Loucy (cell line): Measurements from ENCODE around the gene RXRA.

Experiments used
- H2AFZ ChIP-seq: fragments of 200-600 bp; sonication (generic); 2 replicates; pipeline ENCODE4 v1.6.0; 2016; ENCODE audit warnings: antibody characterized with exemption, mild to moderate bottlenecking, low read length, moderate library complexity
- H3F3A ChIP-seq: fragments of 200-600 bp; 2 replicates; pipeline ENCODE4 v1.6.0; 2016; ENCODE audit warnings: antibody characterized with exemption, low read depth, mild to moderate bottlenecking
- H3K27me3 ChIP-seq: fragments of 200-600 bp; sonication (generic); 2 replicates; pipeline ENCODE4 v1.6.1; 2014; ENCODE audit warnings: low read length, mild to moderate bottlenecking; ENCODE audit not compliant: insufficient read depth, poor library complexity, severe bottlenecking
- H3K36me3 ChIP-seq: fragments of 200-600 bp; sonication (generic); 2 replicates; pipeline ENCODE4 v1.6.1; 2016; ENCODE audit warnings: low read length; ENCODE audit not compliant: insufficient read depth
- H3K4me1 ChIP-seq: fragments of 200-600 bp; sonication (generic); 2 replicates; pipeline ENCODE4 v1.5.1; 2014; ENCODE audit warnings: low read length, mild to moderate bottlenecking; ENCODE audit not compliant: insufficient read depth, poor library complexity, severe bottlenecking
- H3K4me2 ChIP-seq: fragments of 200-600 bp; sonication (generic); 2 replicates; pipeline ENCODE4 v1.6.0; 2014; ENCODE audit warnings: antibody characterized with exemption, low read length, low read depth, mild to moderate bottlenecking; ENCODE audit not compliant: poor library complexity, severe bottlenecking
- H3K4me3 ChIP-seq: fragments of 200-600 bp; sonication (generic); 2 replicates; pipeline ENCODE4 v1.5.1; 2014; ENCODE audit warnings: low read length, mild to moderate bottlenecking, mixed read lengths; ENCODE audit not compliant: poor library complexity, severe bottlenecking
- H3K79me2 ChIP-seq: fragments of 200-600 bp; sonication (generic); 2 replicates; pipeline ENCODE4 v1.6.1; 2014; ENCODE audit warnings: low read length; ENCODE audit not compliant: insufficient read depth
- H3K9ac ChIP-seq: fragments of 200-600 bp; sonication (generic); 2 replicates; pipeline ENCODE4 v1.6.0; 2014; ENCODE audit warnings: mild to moderate bottlenecking, low read depth, low read length, moderate library complexity; ENCODE audit not compliant: poor library complexity, severe bottlenecking
- H3K9me2 ChIP-seq: fragments of 200-600 bp; sonication (generic); replicated peaks from 2 replicates; pipeline ENCODE4 v1.6.1; 2016; ENCODE audit warnings: low read depth, low read length, mixed read lengths
- H3K9me3 ChIP-seq: fragments of 200-600 bp; sonication (generic); 2 replicates; pipeline ENCODE4 v1.6.1; 2014; ENCODE audit warnings: mild to moderate bottlenecking, antibody characterized with exemption, low read length, low read depth; ENCODE audit not compliant: insufficient read depth
- H4K20me1 ChIP-seq: fragments of 200-600 bp; sonication (generic); 2 replicates; pipeline ENCODE4 v1.6.0; 2014; ENCODE audit warnings: antibody characterized with exemption, low read length, mild to moderate bottlenecking; ENCODE audit not compliant: insufficient read depth, poor library complexity, severe bottlenecking
- CTCF ChIP-seq: fragments of 200-600 bp; sonication (generic); conservative IDR thresholded peaks from 2 replicates; pipeline ENCODE4 v1.5.1; 2014; ENCODE audit warnings: mild to moderate bottlenecking, antibody characterized with exemption, low read length
- EZH2phosphoT487 ChIP-seq: fragments of 200-600 bp; IDR thresholded peaks from 2 replicates; pipeline ENCODE4 v1.6.1; 2018; ENCODE audit warnings: antibody characterized with exemption, mild to moderate bottlenecking, moderate library complexity, borderline replicate concordance

RXRA gene

GRCh38 chr9:134368571-134368970 lies 42.3 kb downstream of the RXRA start:
- no peak for TF ChIP-seq EZH2phosphoT487
- TF ChIP-seq CTCF = no peak
- Histone ChIP-seq H2AFZ (no peak overlapping the region), H3K36me3 (no peaks in the 10 kb centered on the region), H3K27me3 (no peaks in the 10 kb centered on the region), H3K79me2 (peaks cover 90% of the 10 kb centered on the region; the same call in 1 of the 2 replicates), H3K4me1 (peaks cover 35% of the 10 kb centered on the region), H3K9me2 (no peaks in the 10 kb centered on the region), H3F3A (no peaks in the 10 kb centered on the region), H3K4me3 (no peak overlapping the region), H4K20me1 (peaks cover 6% of the 10 kb centered on the region), H3K4me2 (no peak overlapping the region), H3K9ac (no peak overlapping the region), H3K9me3 (no peaks in the 10 kb centered on the region)

DNA sequence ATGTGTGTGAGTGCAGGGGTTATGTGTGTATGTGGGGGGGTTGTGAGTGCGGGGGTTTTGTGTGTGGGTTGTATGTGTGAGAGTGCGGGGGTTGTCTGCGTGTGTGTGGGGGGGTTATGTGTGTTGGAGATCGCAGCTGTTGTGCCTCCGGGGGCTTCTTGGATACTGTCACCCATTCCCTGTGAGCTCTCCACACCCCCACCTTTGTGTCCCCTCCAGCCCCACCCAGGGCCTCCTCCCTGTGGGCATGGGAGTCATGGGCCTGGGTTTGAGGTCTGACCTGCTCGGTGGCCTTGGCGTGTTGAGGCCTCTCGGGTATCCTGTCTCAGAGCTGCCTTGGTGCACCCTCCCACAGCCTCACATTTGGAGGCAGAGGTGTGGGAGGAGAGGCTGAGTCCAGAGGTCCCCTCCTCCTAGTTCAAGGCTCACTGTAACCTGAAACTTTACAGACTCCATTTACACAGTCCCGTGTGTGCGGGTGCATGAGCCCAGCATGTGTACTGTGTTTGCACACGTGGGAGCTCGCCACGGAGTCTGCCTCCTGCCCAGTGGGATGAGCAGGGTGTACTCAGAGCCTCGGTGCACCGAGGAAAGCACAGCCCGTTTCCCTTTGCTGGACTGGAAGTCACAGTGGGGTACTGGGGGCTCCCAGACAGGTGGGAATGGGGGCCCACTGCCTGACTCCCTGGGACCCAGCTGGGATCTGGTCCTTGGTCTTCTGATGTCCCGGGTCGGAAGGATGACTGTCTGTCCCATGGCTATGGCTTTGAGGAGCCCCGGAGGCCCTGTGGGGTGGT lies 43.4 kb downstream of the RXRA start:
- no peak overlapping the region for H3K4me2 ChIP-seq
- H2AFZ ChIP-seq = no peak overlapping the region
- no peaks in the 10 kb centered on the region for H3K27me3 ChIP-seq
- no peak overlapping the region for H3K4me3 ChIP-seq
- no peaks in the 10 kb centered on the region for H3K36me3 ChIP-seq
- H3K9ac ChIP-seq = no peak overlapping the region
- peaks cover 91% of the 10 kb centered on the region; the same call in 1 of the 2 replicates for H3K79me2 ChIP-seq
- H4K20me1 ChIP-seq = peaks cover 6% of the 10 kb centered on the region
- H3K9me2 ChIP-seq = no peaks in the 10 kb centered on the region
- peaks cover 32% of the 10 kb centered on the region for H3K4me1 ChIP-seq
- no peaks in the 10 kb centered on the region for H3F3A ChIP-seq
- TF ChIP-seq CTCF = no peak
- TF ChIP-seq EZH2phosphoT487 = no peak
- H3K9me3 ChIP-seq = no peaks in the 10 kb centered on the region

- no peaks in the 10 kb centered on the region for H3K36me3 ChIP-seq
- no peak for TF ChIP-seq CTCF
- no peak for TF ChIP-seq EZH2phosphoT487
- H3K9me2 ChIP-seq = no peaks in the 10 kb centered on the region
- H3K9me3 ChIP-seq = no peaks in the 10 kb centered on the region
- H3K4me3 ChIP-seq = no peak overlapping the region
- peaks cover 29% of the 10 kb centered on the region for H3K4me1 ChIP-seq
- no peak overlapping the region for H2AFZ ChIP-seq
- no peak overlapping the region for H3K4me2 ChIP-seq
- peaks cover 4% of the 10 kb centered on the region for H4K20me1 ChIP-seq
- no peaks in the 10 kb centered on the region for H3F3A ChIP-seq
- no peaks in the 10 kb centered on the region for H3K27me3 ChIP-seq
- peaks cover 91% of the 10 kb centered on the region; the same call in 1 of the 2 replicates for H3K79me2 ChIP-seq
- no peak overlapping the region for H3K9ac ChIP-seq
Measured at GRCh38 chr9:134370213-134370492, 43.9 kb downstream of the RXRA start.
